Endothelial cell of umbilical vein (primary cell): ENCODE measurements around the gene GGA1.

Experiments
- CTCF ChIP-seq, 2 donors: IDR thresholded peaks; 1 replicate in 1 of 2; 2 replicates in 1 of 2; pipeline ENCODE4 v1.5.1; 2011; ENCODE audit warnings: low read length in 2 of 2, mild to moderate bottlenecking in 2 of 2, moderate library complexity in 2 of 2, control low read depth in 1 of 2, inconsistent platforms in 1 of 2, low read depth in 1 of 2; ENCODE audit not compliant: insufficient read depth in 1 of 2; ENCODE audit errors: extremely low read depth in 1 of 2
- MYC ChIP-seq: IDR thresholded peaks from one replicate; pipeline ENCODE4 v1.6.1; 2011; ENCODE audit warnings: mild to moderate bottlenecking, low read depth, low read length
- POLR2A ChIP-seq: IDR thresholded peaks from 2 replicates; pipeline ENCODE4 v1.6.1; 2012; ENCODE audit warnings: low read depth, mild to moderate bottlenecking, control low read depth, low read length
- POLR2AphosphoS5 ChIP-seq: IDR thresholded peaks from 2 replicates; pipeline ENCODE4 v1.6.1; 2012; ENCODE audit warnings: low read depth, mild to moderate bottlenecking, control low read depth, low read length, moderate library complexity; ENCODE audit not compliant: insufficient read depth

- no peak for TF ChIP-seq MYC
- no peak for TF ChIP-seq POLR2A
- TF ChIP-seq POLR2AphosphoS5, result no peak
- no peak for TF ChIP-seq CTCF (IDR thresholded peaks at IDR 0.05; ENCODE audit: extremely low read depth in 1 of 2, insufficient read depth in 1 of 2, low read depth in 1 of 2, low read length in 2 of 2)
These were observed 11.4 kb downstream of the GGA1 start for GRCh38 chr22:37619991-37620390.
